MM.1S (cell line): Measurements from ENCODE around the gene DNAH7.

ENCODE experiments used
- DNase-seq: peaks from one replicate; pipeline ENCODE4 v3.0.0-alpha.2; 2015
- H2AFZ ChIP-seq: fragments of 300-600 bp; sonication (generic); 2 replicates; pipeline ENCODE4 v1.6.0; 2016; ENCODE audit warnings: antibody characterized with exemption, low read length
- H3F3A ChIP-seq: fragments of 300-600 bp; sonication (generic); 2 replicates; pipeline ENCODE4 v1.6.1; 2016; ENCODE audit warnings: mild to moderate bottlenecking, antibody characterized with exemption, low read length, moderate library complexity, mixed read lengths; ENCODE audit not compliant: insufficient read depth
- H3K27ac ChIP-seq: fragments of 300-600 bp; sonication (generic); 2 replicates; pipeline ENCODE4 v1.5.1; 2016; ENCODE audit warnings: mild to moderate bottlenecking, low read length
- H3K27me3 ChIP-seq: fragments of 300-600 bp; sonication (generic); replicated peaks from 2 replicates; pipeline ENCODE4 v1.6.0; 2016; ENCODE audit warnings: low read length; ENCODE audit not compliant: insufficient read depth
- H3K36me3 ChIP-seq: fragments of 300-600 bp; sonication (generic); replicated peaks from 2 replicates; pipeline ENCODE4 v1.6.1; 2016; ENCODE audit warnings: mild to moderate bottlenecking, low read length, mixed read lengths; ENCODE audit not compliant: insufficient read depth
- H3K4me1 ChIP-seq: fragments of 300-600 bp; sonication (generic); 2 replicates; pipeline ENCODE4 v1.6.1; 2016; ENCODE audit warnings: low read length, mixed read lengths
- H3K4me2 ChIP-seq: fragments of 300-600 bp; sonication (generic); 2 replicates; pipeline ENCODE4 v1.6.0; 2016; ENCODE audit warnings: low read depth, low read length
- H3K4me3 ChIP-seq: fragments of 300-600 bp; sonication (generic); 2 replicates; pipeline ENCODE4 v1.5.1; 2016; ENCODE audit warnings: low read length, mixed read lengths
- H3K79me2 ChIP-seq: fragments of 300-600 bp; sonication (generic); 2 replicates; pipeline ENCODE4 v1.6.1; 2016; ENCODE audit warnings: mixed run types, low read length, mixed read lengths
- H3K9ac ChIP-seq: fragments of 300-600 bp; sonication (generic); 2 replicates; pipeline ENCODE4 v1.6.1; 2016; ENCODE audit warnings: low read length, mixed read lengths
- H3K9me2 ChIP-seq: fragments of 300-600 bp; sonication (generic); replicated peaks from 2 replicates; pipeline ENCODE4 v1.6.1; 2016; ENCODE audit warnings: mild to moderate bottlenecking, low read length, mixed read lengths; ENCODE audit not compliant: insufficient read depth
- H3K9me3 ChIP-seq: fragments of 300-600 bp; sonication (generic); replicated peaks from 2 replicates; pipeline ENCODE4 v1.6.1; 2016; ENCODE audit warnings: mild to moderate bottlenecking, low read length, mixed read lengths; ENCODE audit not compliant: insufficient read depth
- H4K20me1 ChIP-seq: fragments of 300-600 bp; sonication (generic); 2 replicates; pipeline ENCODE4 v1.6.1; 2016; ENCODE audit warnings: mild to moderate bottlenecking, low read length, moderate library complexity, mixed read lengths; ENCODE audit not compliant: insufficient read depth
- EZH2 ChIP-seq: fragments of 300-600 bp; sonication (generic); optimal IDR thresholded peaks from 2 replicates; pipeline ENCODE3; 2017; ENCODE audit warnings: low read depth, mild to moderate bottlenecking, antibody characterized with exemption, low read length, mixed read lengths
- EZH2phosphoT487 ChIP-seq: fragments of 300-600 bp; sonication (generic); IDR thresholded peaks from 2 replicates; pipeline ENCODE4 v1.6.1; 2018; ENCODE audit warnings: antibody characterized with exemption, low read length
- TF ChIP-seq, protein P1 (sequence below): fragments of 300-600 bp; sonication (generic); IDR thresholded peaks from 2 replicates; pipeline ENCODE4 v1.5.1; 2016; ENCODE audit warnings: antibody characterized with exemption, low read length, mixed read lengths

Gene DNAH7

DNA sequence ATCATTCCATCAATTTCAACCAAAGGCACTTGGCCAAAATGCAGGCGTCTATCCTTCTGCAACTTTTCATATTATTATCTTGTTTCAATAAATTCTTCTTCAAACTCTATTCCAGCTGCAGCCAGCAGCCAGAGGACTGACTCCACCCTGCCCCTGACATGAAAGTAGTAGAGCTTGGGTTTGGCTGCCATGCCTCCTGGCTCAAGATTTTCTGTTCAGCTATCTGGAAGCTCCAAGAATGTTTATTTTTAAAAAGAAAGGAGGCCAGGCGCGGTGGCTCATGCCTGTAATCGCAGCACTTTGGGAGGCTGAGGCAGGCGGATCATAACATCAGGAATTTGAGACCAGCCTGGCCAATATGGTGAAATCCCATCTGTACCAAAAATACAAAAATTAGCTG, 4.9 kb downstream of the DNAH7 start:
- TF ChIP-seq, protein P1, sequence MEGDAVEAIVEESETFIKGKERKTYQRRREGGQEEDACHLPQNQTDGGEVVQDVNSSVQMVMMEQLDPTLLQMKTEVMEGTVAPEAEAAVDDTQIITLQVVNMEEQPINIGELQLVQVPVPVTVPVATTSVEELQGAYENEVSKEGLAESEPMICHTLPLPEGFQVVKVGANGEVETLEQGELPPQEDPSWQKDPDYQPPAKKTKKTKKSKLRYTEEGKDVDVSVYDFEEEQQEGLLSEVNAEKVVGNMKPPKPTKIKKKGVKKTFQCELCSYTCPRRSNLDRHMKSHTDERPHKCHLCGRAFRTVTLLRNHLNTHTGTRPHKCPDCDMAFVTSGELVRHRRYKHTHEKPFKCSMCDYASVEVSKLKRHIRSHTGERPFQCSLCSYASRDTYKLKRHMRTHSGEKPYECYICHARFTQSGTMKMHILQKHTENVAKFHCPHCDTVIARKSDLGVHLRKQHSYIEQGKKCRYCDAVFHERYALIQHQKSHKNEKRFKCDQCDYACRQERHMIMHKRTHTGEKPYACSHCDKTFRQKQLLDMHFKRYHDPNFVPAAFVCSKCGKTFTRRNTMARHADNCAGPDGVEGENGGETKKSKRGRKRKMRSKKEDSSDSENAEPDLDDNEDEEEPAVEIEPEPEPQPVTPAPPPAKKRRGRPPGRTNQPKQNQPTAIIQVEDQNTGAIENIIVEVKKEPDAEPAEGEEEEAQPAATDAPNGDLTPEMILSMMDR, result no peak
- no peak for TF ChIP-seq EZH2phosphoT487
- TF ChIP-seq EZH2, result no peak
- H3K27ac ChIP-seq, result no peak overlapping the region
- H3K9me3 ChIP-seq, result no peaks in the 10 kb centered on the region
- H3K9me2 ChIP-seq, result no peaks in the 10 kb centered on the region
- peaks cover 7% of the 10 kb centered on the region; the same call in 1 of the 2 replicates for H3F3A ChIP-seq
- no peaks in the 10 kb centered on the region for H3K36me3 ChIP-seq
- no peak overlapping the region for H3K4me3 ChIP-seq
- H2AFZ ChIP-seq, result no peak overlapping the region
- no peaks in the 10 kb centered on the region for H3K27me3 ChIP-seq
- H3K4me1 ChIP-seq, result peaks cover 7% of the 10 kb centered on the region
- no peak overlapping the region for H3K9ac ChIP-seq
- no peak overlapping the region for H3K4me2 ChIP-seq
- H4K20me1 ChIP-seq, result no peaks in the 10 kb centered on the region
- H3K79me2 ChIP-seq, result no peaks in the 10 kb centered on the region
- DNase-seq, result no peak

DNA sequence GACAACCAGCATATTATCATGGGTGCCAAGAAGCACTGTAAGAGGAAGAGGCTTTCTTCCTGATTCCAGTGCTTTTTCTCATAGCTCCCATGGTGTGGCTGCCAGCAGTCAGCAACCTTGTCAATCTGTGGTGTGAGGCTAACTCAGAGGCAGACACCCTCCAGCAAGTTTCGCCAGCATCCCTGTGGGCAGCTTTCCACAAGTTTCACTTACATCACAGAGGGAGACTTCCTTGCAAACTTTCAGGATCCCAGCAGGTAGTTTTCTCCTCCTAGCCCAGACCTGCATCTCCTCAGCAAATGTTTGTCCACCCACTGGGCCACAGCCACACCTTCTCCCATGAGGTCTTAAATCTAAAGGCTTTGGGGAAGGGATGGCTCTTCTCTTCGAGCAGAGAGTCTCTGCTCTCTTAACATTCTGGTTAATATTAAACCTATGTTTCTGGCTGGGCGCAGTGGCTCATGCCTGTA, 9.1 kb downstream of the DNAH7 start:
- no peak overlapping the region for H3K9ac ChIP-seq
- H3K27ac ChIP-seq, result no peak overlapping the region
- no peak overlapping the region for H3K4me3 ChIP-seq
- no peak overlapping the region for H2AFZ ChIP-seq
- no peaks in the 10 kb centered on the region for H3K79me2 ChIP-seq
- no peaks in the 10 kb centered on the region for H4K20me1 ChIP-seq
- H3K4me1 ChIP-seq, result no peaks in the 10 kb centered on the region
- no peaks in the 10 kb centered on the region for H3K36me3 ChIP-seq
- TF ChIP-seq, protein P1, result no peak
- H3K9me2 ChIP-seq, result no peaks in the 10 kb centered on the region
- H3K27me3 ChIP-seq, result no peaks in the 10 kb centered on the region
- H3F3A ChIP-seq, result no peaks in the 10 kb centered on the region
- DNase-seq, result no peak
- no peaks in the 10 kb centered on the region for H3K9me3 ChIP-seq
- no peak overlapping the region for H3K4me2 ChIP-seq

DNA sequence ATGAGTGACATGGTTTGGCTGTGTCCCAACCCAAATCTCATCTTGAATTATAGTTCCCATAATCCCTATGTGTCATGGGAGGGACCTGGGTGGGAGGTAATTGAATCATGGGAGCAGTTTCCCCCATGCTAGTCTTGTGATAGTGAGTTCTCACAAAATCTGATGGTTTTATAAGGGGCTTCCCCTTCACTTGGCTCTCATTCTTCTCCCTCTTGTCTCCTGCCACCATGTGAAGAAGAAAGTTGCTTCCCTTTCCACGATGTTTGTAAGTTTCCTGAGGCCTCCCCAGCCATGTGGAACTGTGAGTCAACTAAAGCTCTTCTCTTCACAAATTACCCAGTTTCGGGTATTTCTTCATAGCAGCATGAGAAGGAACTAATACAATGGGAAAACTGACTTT, 14.0 kb downstream of the DNAH7 start:
- Histone ChIP-seq H2AFZ (no peak overlapping the region), H3K9me3 (no peaks in the 10 kb centered on the region), H3K4me3 (no peak overlapping the region), H3K79me2 (no peaks in the 10 kb centered on the region), H4K20me1 (no peaks in the 10 kb centered on the region), H3K9me2 (no peaks in the 10 kb centered on the region), H3K27ac (no peak overlapping the region), H3K27me3 (no peaks in the 10 kb centered on the region), H3K36me3 (no peaks in the 10 kb centered on the region), H3K4me2 (no peak overlapping the region), H3K4me1 (peaks cover 13% of the 10 kb centered on the region), H3F3A (no peaks in the 10 kb centered on the region), H3K9ac (no peak overlapping the region)
- DNase-seq, result no peak
- no peak for TF ChIP-seq EZH2

DNA sequence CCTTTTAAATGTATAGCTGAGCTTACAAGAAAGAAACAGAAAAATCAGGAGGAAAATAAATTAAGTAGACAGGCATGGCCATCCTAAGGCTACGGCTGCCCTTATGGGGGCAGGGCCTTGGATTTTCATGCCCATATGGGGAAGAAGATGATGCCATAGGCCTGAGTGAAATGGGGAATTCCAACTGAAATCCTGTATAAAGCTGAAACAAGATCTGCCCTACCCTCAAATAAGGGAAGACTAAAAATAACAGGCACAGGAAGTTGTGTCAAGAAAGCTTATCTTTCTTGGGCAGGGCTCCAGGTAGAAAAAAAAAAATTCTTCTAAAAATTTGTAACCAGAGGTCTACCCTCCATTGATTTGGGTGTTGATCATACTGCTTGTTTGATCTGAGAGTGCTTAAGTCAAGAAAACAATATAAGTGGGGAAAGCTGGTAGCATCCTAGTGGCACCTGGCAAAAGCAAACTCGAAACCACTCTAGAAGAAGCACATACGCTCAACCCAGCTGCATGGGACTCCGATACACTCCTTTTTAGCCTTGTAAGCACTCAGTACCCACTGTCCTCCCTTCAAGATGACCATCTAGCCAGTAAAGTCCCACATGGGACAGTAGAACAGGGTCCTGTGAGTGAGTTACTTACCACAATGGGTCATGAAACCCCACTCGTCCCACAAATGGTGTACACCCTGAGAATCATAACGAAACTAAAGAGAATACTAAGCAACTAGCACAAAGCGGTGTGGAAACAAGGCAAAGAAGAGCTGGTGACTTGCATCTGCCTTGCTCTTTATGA, 22.3 kb downstream of the DNAH7 start:
- Histone ChIP-seq H3K4me1 (peaks cover 37% of the 10 kb centered on the region), H3K27ac (peak overlapping the region; percentile 99), H3K27me3 (no peaks in the 10 kb centered on the region), H2AFZ (peak overlapping the region; percentile 73), H3K9me3 (no peaks in the 10 kb centered on the region), H3K4me2 (peak overlapping the region; percentile 78), H3F3A (peaks cover 32% of the 10 kb centered on the region), H3K4me3 (peak overlapping the region; percentile 72), H3K79me2 (no peaks in the 10 kb centered on the region), H4K20me1 (no peaks in the 10 kb centered on the region), H3K9me2 (no peaks in the 10 kb centered on the region), H3K36me3 (no peaks in the 10 kb centered on the region), H3K9ac (peak overlapping the region; percentile 82)
- TF ChIP-seq, protein P1, result no peak
- DNase-seq, result peak; percentile 86
